A673 (cell line): ENCODE measurements around the gene FGFR4. TPM values are rescaled to one million over a fixed set of nuclear protein-coding genes. Genes with fewer than 3 reads are reported as not detected.

ENCODE experiments used
- BruUV-seq: library from RNA; stranded (reverse); fragments of 400-500 nt; replicated peaks from 2 replicates; lab custom pipeline; 2021; lab: Mats Ljungman, UMichigan
- CTCF ChIA-PET: fragments of 300-600 bp; sonication (Branson Sonifier 250); formaldehyde crosslinking; loops from one replicate; lab custom pipeline; 2022; ENCODE audit warnings: antibody characterized with exemption; lab: Charles Lee
- POLR2A ChIA-PET: fragments of 300-600 bp; sonication (Branson Sonifier 250); formaldehyde crosslinking; loops from one replicate; lab custom pipeline; 2022; ENCODE audit warnings: antibody characterized with exemption; ENCODE audit not compliant: low non-redundant PET; lab: Charles Lee
- DNase-seq: peaks from one replicate; pipeline ENCODE4 v3.0.0-alpha.2; 2015; ENCODE audit warnings: low spot score
- H3K27ac ChIP-seq: fragments of 200-600 bp; sonication (generic); 2 replicates; pipeline ENCODE4 v1.5.1; 2016; ENCODE audit warnings: mixed run types, low read depth, mild to moderate bottlenecking, mixed read lengths, antibody characterized with exemption, low read length; ENCODE audit not compliant: poor library complexity, severe bottlenecking
- H3K27me3 ChIP-seq: fragments of 200-600 bp; sonication (generic); replicated peaks from 2 replicates; pipeline ENCODE4 v1.6.1; 2017; ENCODE audit warnings: mixed run types, low read depth, mild to moderate bottlenecking, mixed read lengths, antibody characterized with exemption, low read length; ENCODE audit not compliant: insufficient read depth, poor library complexity
- H3K36me3 ChIP-seq: fragments of 200-600 bp; sonication (generic); 2 replicates; pipeline ENCODE4 v1.6.1; 2016; ENCODE audit warnings: mixed run types, mild to moderate bottlenecking, mixed read lengths, antibody characterized with exemption, low read length; ENCODE audit not compliant: insufficient read depth, poor library complexity, severe bottlenecking
- H3K4me1 ChIP-seq: fragments of 200-600 bp; sonication (generic); 2 replicates; pipeline ENCODE4 v1.6.1; 2017; ENCODE audit warnings: mixed run types, mild to moderate bottlenecking, mixed read lengths, antibody characterized with exemption, low read length; ENCODE audit not compliant: insufficient read depth, poor library complexity, severe bottlenecking
- H3K4me3 ChIP-seq: fragments of 200-600 bp; sonication (generic); 2 replicates; pipeline ENCODE4 v1.5.1; 2016; ENCODE audit warnings: low read depth, mixed run types, mild to moderate bottlenecking, mixed read lengths, low read length; ENCODE audit not compliant: poor library complexity, severe bottlenecking
- H3K9me3 ChIP-seq: fragments of 200-600 bp; sonication (generic); 2 replicates; pipeline ENCODE4 v1.6.1; 2016; ENCODE audit warnings: mixed run types, low read depth, mild to moderate bottlenecking, mixed read lengths, antibody characterized with exemption, low read length; ENCODE audit not compliant: poor library complexity, severe bottlenecking
- EZH2 ChIP-seq: fragments of 200-600 bp; sonication (generic); IDR thresholded peaks from 2 replicates; pipeline ENCODE4 v1.6.1; 2017; ENCODE audit warnings: borderline replicate concordance, low read depth, mild to moderate bottlenecking, mixed read lengths, antibody characterized with exemption, low read length; ENCODE audit not compliant: poor library complexity, severe bottlenecking
- intact Hi-C: fragments of 100-400 bp; cut with micrococcal nuclease; formaldehyde crosslinking; loops from one replicate; pipeline ENCODE4 v1.10.0; 2022; ENCODE audit not compliant: unreplicated experiment
- total RNA-seq: library from RNA; stranded (reverse); gene quantifications from 2 replicates; pipeline ENCODE4 v1.2.3, GENCODE V29; 2021
- TF ChIP-seq, protein P1 (sequence below): fragments of 300-800, 200-600 bp; sonication (generic); conservative IDR thresholded peaks from 2 replicates; pipeline ENCODE4 v1.5.1; 2017; ENCODE audit warnings: low read depth, mild to moderate bottlenecking, antibody characterized with exemption, low read length, moderate library complexity, mixed read lengths

Gene FGFR4
- total RNA-seq, 1 experiment from 2014 or later: 17.2 TPM

GRCh38 chr5:177111720-177112394 lies 25.1 kb downstream of the FGFR4 start:
- ChIA-PET CTCF (interaction anchor here (0.5 to 1.9 kb wide), 7 partner anchors 40 to 454 kb away, joined by 3 to 23 read pairs (median 6); no protein-coding TSS in a partner anchor), POLR2A (interaction anchor here (0.6 kb wide), 1 partner anchor 101 kb away, joined by 3 read pairs; no protein-coding TSS in a partner anchor)
- no peaks in the 10 kb centered on the region for H3K9me3 ChIP-seq
- no peaks in the 10 kb centered on the region for H3K27me3 ChIP-seq
- H3K4me3 ChIP-seq: no peak overlapping the region
- TF ChIP-seq, protein P1, sequence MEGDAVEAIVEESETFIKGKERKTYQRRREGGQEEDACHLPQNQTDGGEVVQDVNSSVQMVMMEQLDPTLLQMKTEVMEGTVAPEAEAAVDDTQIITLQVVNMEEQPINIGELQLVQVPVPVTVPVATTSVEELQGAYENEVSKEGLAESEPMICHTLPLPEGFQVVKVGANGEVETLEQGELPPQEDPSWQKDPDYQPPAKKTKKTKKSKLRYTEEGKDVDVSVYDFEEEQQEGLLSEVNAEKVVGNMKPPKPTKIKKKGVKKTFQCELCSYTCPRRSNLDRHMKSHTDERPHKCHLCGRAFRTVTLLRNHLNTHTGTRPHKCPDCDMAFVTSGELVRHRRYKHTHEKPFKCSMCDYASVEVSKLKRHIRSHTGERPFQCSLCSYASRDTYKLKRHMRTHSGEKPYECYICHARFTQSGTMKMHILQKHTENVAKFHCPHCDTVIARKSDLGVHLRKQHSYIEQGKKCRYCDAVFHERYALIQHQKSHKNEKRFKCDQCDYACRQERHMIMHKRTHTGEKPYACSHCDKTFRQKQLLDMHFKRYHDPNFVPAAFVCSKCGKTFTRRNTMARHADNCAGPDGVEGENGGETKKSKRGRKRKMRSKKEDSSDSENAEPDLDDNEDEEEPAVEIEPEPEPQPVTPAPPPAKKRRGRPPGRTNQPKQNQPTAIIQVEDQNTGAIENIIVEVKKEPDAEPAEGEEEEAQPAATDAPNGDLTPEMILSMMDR: peak; percentile 93
- no peak for TF ChIP-seq EZH2
- no peaks in the 10 kb centered on the region for H3K36me3 ChIP-seq
- intact Hi-C loops: loop anchor here (1.0 to 2.0 kb wide), 2 partner anchors 197 to 451 kb away; no protein-coding TSS in a partner anchor
- H3K4me1 ChIP-seq: no peaks in the 10 kb centered on the region
- H3K27ac ChIP-seq: no peak overlapping the region
- DNase-seq: peak; percentile 66
- BruUV-seq: no TSS peak

- H3K36me3 ChIP-seq: no peaks in the 10 kb centered on the region
- H3K9me3 ChIP-seq: no peaks in the 10 kb centered on the region
- no peak overlapping the region for H3K4me3 ChIP-seq
- CTCF ChIA-PET: interaction anchor here (0.5 to 1.9 kb wide), 8 partner anchors 41 to 455 kb away, joined by 3 to 23 read pairs (median 6); no protein-coding TSS in a partner anchor
- POLR2A ChIA-PET: no interaction called here
- no peak overlapping the region for H3K27ac ChIP-seq
- intact Hi-C loops: loop anchor here (1.0 to 2.0 kb wide), 2 partner anchors 196 to 451 kb away; no protein-coding TSS in a partner anchor
- DNase-seq: no peak
- no peaks in the 10 kb centered on the region for H3K4me1 ChIP-seq
- BruUV-seq: no TSS peak
- no peaks in the 10 kb centered on the region for H3K27me3 ChIP-seq
- TF ChIP-seq, protein P1: no peak
- TF ChIP-seq EZH2: no peak
Measured at GRCh38 chr5:177112589-177113220, 26.0 kb downstream of the FGFR4 start.

DNA sequence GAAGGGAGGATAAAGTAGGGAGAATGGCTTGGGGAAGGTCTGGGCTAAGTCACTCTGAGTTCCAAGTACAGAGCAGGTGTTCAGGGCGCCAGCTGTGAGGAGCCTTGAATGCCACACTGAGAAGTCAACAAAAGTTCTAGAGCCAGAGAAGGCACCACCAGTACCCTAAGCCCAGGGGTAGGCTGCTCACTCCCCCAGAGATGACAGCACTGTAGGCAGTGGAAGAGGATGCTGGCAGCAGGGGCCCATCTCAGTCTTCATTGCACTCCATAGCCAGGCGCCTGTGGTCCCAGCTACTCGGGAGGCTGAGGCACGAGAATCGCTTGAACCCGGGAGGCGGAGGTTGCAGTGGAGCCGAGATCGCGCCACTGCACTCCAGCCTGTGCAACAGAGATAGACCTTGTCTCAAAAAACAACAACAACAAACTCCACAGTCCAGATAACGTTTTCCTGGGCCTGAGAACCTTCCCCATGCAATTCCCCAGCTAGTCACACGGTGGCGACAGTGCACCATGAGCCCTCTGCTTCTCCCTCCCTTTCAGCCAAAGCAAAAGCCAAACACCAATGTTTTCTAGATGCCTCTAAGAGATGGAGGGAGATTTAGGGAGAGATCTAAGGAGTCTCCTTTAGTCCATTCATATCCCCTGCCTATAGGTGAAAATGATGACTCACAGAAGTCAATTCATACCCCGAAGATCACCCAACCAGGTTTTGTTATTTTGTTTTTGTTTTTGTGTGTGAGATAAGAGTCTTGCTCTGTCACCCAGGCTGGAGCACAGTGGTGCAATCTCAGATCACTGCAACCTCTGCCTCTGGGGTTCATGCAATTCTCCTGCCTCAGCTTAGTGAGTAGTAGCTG lies 27.1 kb downstream of the FGFR4 start:
- intact Hi-C loops: loop anchor here (1.0 to 2.0 kb wide), 3 partner anchors 195 to 388 kb away; no protein-coding TSS in a partner anchor
- no peaks in the 10 kb centered on the region for H3K36me3 ChIP-seq
- TF ChIP-seq, protein P1: peak; percentile 91
- no peak for TF ChIP-seq EZH2
- peak; percentile 71 for DNase-seq
- ChIA-PET POLR2A (no interaction called here), CTCF (interaction anchor here (0.6 to 1.0 kb wide), 7 partner anchors 42 to 388 kb away, joined by 3 to 11 read pairs (median 3); no protein-coding TSS in a partner anchor)
- no peak overlapping the region for H3K27ac ChIP-seq
- H3K4me1 ChIP-seq: no peaks in the 10 kb centered on the region
- no TSS peak for BruUV-seq
- H3K9me3 ChIP-seq: no peaks in the 10 kb centered on the region
- H3K27me3 ChIP-seq: no peaks in the 10 kb centered on the region
- H3K4me3 ChIP-seq: no peak overlapping the region
